Fibroblast of skin of right quadriceps (primary cell): ENCODE data around the gene INAFM2.
A peak's percentile ranks its signal among the peaks of the same experiment; 100 is the strongest.

Source experiments
- DNase-seq: peaks from one replicate; pipeline ENCODE4 v3.0.0-alpha.2; 2013

INAFM2 gene

GRCh38 chr15:40365624-40366456, 42.3 kb downstream of the INAFM2 start:
- no peak for DNase-seq

GRCh38 chr15:40366457-40367370, 43.2 kb downstream of the INAFM2 start:
- no peak for DNase-seq

GRCh38 chr15:40367371-40367685, 43.8 kb downstream of the INAFM2 start:
- no peak for DNase-seq

GRCh38 chr15:40367686-40368611, 44.5 kb downstream of the INAFM2 start:
- peak; percentile 81 for DNase-seq

DNA sequence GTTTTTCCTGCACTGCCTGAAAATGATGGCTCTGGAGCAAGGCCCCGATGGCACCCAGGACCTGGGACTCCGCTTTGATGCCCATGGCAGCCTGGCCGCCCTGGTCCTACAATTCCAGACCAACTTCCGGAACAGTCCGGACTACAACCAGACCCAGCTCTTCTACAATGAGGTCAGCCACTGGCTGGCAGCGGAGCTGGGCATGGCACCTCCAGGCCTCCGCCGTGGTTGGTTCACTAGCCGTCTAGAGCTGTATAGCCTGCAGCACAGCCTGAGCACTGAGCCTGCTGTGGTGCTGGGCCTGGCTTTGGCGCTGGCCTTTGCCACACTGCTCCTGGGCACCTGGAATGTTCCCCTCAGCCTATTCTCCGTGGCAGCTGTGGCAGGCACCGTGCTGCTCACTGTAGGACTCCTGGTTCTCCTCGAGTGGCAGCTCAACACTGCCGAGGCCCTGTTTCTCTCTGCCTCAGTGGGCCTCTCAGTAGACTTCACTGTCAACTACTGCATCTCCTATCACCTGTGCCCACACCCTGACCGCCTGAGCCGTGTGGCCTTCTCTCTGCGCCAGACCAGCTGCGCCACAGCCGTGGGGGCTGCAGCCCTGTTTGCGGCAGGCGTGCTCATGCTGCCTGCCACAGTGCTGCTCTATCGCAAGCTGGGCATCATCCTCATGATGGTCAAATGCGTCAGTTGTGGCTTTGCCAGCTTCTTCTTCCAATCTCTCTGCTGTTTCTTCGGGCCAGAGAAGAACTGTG, 45.4 kb downstream of the INAFM2 start:
- DNase-seq: no peak

DNA sequence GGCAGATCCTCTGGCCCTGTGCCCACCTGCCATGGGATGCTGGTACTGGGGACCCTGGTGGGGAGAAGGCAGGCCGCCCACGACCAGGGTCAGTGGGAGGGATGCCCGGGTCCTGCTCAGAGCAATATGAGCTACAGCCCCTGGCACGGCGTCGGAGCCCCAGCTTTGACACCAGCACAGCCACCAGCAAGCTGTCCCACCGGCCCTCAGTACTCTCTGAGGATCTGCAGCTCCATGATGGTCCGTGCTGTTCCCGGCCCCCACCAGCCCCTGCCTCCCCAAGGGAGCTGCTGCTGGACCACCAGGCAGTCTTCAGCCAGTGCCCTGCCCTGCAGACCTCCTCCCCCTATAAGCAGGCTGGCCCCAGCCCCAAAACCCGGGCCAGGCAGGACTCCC, 46.0 kb downstream of the INAFM2 start:
- no peak for DNase-seq

- no peak for DNase-seq
Measured at GRCh38 chr15:40369971-40370370, 46.5 kb downstream of the INAFM2 start.

GRCh38 chr15:40372981-40373380, 49.5 kb downstream of the INAFM2 start:
- peak; percentile 31 for DNase-seq
